K562 (cell line): ENCODE measurements around the gene GINS2. TPM values are rescaled to one million over a fixed set of nuclear protein-coding genes. Genes with fewer than 3 reads are reported as not detected.

Source experiments
- ATAC-seq: fragments of 200-7000 bp; cut with Tn5 transposase; 3 replicates; pipeline ENCODE4 v1.9.1; 2020; ENCODE audit warnings: moderate library complexity
- BruUV-seq: library from RNA; stranded (reverse); fragments of 400-500 nt; replicated peaks from 2 replicates; lab custom pipeline; 2021; lab: Mats Ljungman, UMichigan
- CTCF ChIA-PET: fragments of 300-600 bp; formaldehyde crosslinking; extraction: SDS; loops from one replicate; lab custom pipeline; 2021; ENCODE audit warnings: low intra/inter-chr PET ratio; lab: Yijun Ruan, JAX
- POLR2A ChIA-PET: fragments of 300-600, 350-650 bp; sonication (Branson Sonifier 250); formaldehyde crosslinking; extraction: SDS; loops from one replicate; lab custom pipeline; 2021; ENCODE audit warnings: antibody characterized with exemption, inconsistent platforms; lab: Yijun Ruan, JAX
- DNase-seq, 4 experiments: peaks; one replicate each; pipeline versions ENCODE4 v3.0.0 to v3.0.0-alpha.2; 2011 to 2018; ENCODE audit warnings: low spot score in 3 of 4, mixed read lengths in 3 of 4; ENCODE audit errors: extremely low read depth in 1 of 4
- FAIRE-seq: peaks from 2 replicates; lab custom pipeline; 2011; peaks lifted over from hg19 to GRCh38; lab: Jason Lieb, UNC
- H2AFZ ChIP-seq: 2 replicates; pipeline ENCODE4 v1.6.0; 2011; ENCODE audit warnings: low read depth, low read length, control low read depth, inconsistent platforms
- H3K27ac ChIP-seq: fragments of 200-600 bp; 3 replicates; pipeline ENCODE4 v1.8.0; 2011; ENCODE audit warnings: low read depth, mild to moderate bottlenecking, control low read depth, inconsistent platforms, low read length, moderate library complexity, mixed read lengths; ENCODE audit errors: extremely low read depth
- H3K27me3 ChIP-seq, 2 experiments: fragments of 300-600 bp in 1 of 2; 2 replicates in 1 of 2; 3 replicates in 1 of 2; pipeline versions ENCODE4 v1.6.0 to v1.8.0; 2011; ENCODE audit warnings: inconsistent platforms in 2 of 2, low read length in 2 of 2, mild to moderate bottlenecking in 1 of 2, mixed read lengths in 1 of 2, moderate library complexity in 1 of 2; ENCODE audit not compliant: control insufficient read depth in 2 of 2, insufficient read depth in 2 of 2
- H3K36me3 ChIP-seq: fragments of 300-600 bp; 3 replicates; pipeline ENCODE4 v1.8.0; 2011; ENCODE audit warnings: mild to moderate bottlenecking, low read length, inconsistent platforms; ENCODE audit not compliant: control insufficient read depth, insufficient read depth
- H3K4me1 ChIP-seq, 2 experiments: fragments of 200-600 bp in 1 of 2; replicated peaks in 1 of 2; 2 replicates in 1 of 2; 3 replicates in 1 of 2; pipeline versions ENCODE4 v1.5.1 to v1.8.0; 2011; ENCODE audit warnings: inconsistent platforms in 2 of 2, low read length in 2 of 2, mild to moderate bottlenecking in 1 of 2, mixed read lengths in 1 of 2, moderate library complexity in 1 of 2; ENCODE audit not compliant: control insufficient read depth in 2 of 2, insufficient read depth in 2 of 2
- H3K4me2 ChIP-seq: 2 replicates; pipeline ENCODE4 v1.6.1; 2011; ENCODE audit warnings: low read length, control low read depth, inconsistent platforms, mixed read lengths; ENCODE audit not compliant: insufficient read depth
- H3K4me3 ChIP-seq: fragments of 200-600 bp; sonication (generic), shearing (Covaris generic); 2 replicates; pipeline ENCODE4 v1.5.1; 2016; ENCODE audit warnings: control low read depth, inconsistent platforms
- H3K79me2 ChIP-seq: fragments of 200-600 bp; 3 replicates; pipeline ENCODE4 v1.8.0; 2011; ENCODE audit warnings: low read length, inconsistent platforms; ENCODE audit not compliant: control insufficient read depth, insufficient read depth
- H3K9ac ChIP-seq, 2 experiments: 2 replicates each; pipeline versions ENCODE4 v1.6.0 to v1.6.1; 2011; ENCODE audit warnings: low read depth in 2 of 2, low read length in 2 of 2, control low read depth in 1 of 2, inconsistent platforms in 1 of 2, mild to moderate bottlenecking in 1 of 2, mixed read lengths in 1 of 2; ENCODE audit not compliant: insufficient read depth in 1 of 2
- H3K9me1 ChIP-seq: one replicate; pipeline ENCODE4 v1.6.0; 2011; ENCODE audit warnings: inconsistent platforms, mild to moderate bottlenecking, low read length, moderate library complexity; ENCODE audit not compliant: control insufficient read depth, insufficient read depth
- H3K9me3 ChIP-seq: replicated peaks from 2 replicates; pipeline ENCODE4 v1.5.1; 2011; ENCODE audit warnings: low read depth, low read length, inconsistent platforms; ENCODE audit not compliant: control insufficient read depth, insufficient read depth
- H4K20me1 ChIP-seq: replicated peaks from 2 replicates; pipeline ENCODE4 v1.6.1; 2011; ENCODE audit warnings: low read length, inconsistent platforms, mixed read lengths; ENCODE audit not compliant: control insufficient read depth, insufficient read depth
- ARID4B ChIP-seq: sonication (generic); formaldehyde crosslinking; IDR thresholded peaks from 2 replicates; pipeline ENCODE4 v1.8.0; 2022; ENCODE audit warnings: mild to moderate bottlenecking, missing genetic modification reagents
- CBFA2T2 ChIP-seq: fragments of 450-650 bp; conservative IDR thresholded peaks from 2 replicates; pipeline ENCODE4 v1.6.1; 2017; ENCODE audit warnings: mild to moderate bottlenecking
- COPS2 ChIP-seq: fragments of 450-650 bp; conservative IDR thresholded peaks from 2 replicates; pipeline ENCODE4 v1.6.1; 2016; ENCODE audit warnings: mild to moderate bottlenecking, moderate library complexity
- KHSRP ChIP-seq: fragments of 450-650 bp; IDR thresholded peaks from 2 replicates; pipeline ENCODE4 v1.6.1; 2017
- LEF1 ChIP-seq: fragments of 450-650 bp; IDR thresholded peaks from 2 replicates; pipeline ENCODE4 v1.6.1; 2016; ENCODE audit warnings: mild to moderate bottlenecking
- MYNN ChIP-seq, 2 experiments: sonication (generic); formaldehyde crosslinking in 1 of 2; IDR thresholded peaks; 2 replicates each; pipeline versions ENCODE4 v1.5.0 to v1.6.1; 2016 to 2020; ENCODE audit warnings: antibody characterized with exemption in 1 of 2, missing genetic modification reagents in 1 of 2
- RBFOX2 ChIP-seq: fragments of 200-400 bp; formaldehyde crosslinking; IDR thresholded peaks from 2 replicates; pipeline ENCODE4 v1.6.1; 2017; ENCODE audit warnings: low read depth, mild to moderate bottlenecking, low read length, moderate library complexity
- RBM22 ChIP-seq: fragments of 200-400 bp; formaldehyde crosslinking; IDR thresholded peaks from 2 replicates; pipeline ENCODE4 v1.6.1; 2018; ENCODE audit warnings: low read length, low read depth; ENCODE audit not compliant: poor library complexity, severe bottlenecking
- U2AF1 ChIP-seq: fragments of 200-400 bp; formaldehyde crosslinking; optimal IDR thresholded peaks from 2 replicates; pipeline ENCODE3; 2017; ENCODE audit warnings: mild to moderate bottlenecking, low read depth, low read length, moderate library complexity
- ZBTB33 ChIP-seq: sonication (generic); formaldehyde crosslinking; IDR thresholded peaks from 2 replicates; pipeline ENCODE4 v1.8.1; 2023; ENCODE audit warnings: mild to moderate bottlenecking, missing genetic modification reagents
- ZNF780A ChIP-seq: fragments of 250-450 bp; sonication (Bioruptor Pico); IDR thresholded peaks from 2 replicates; pipeline ENCODE4 v1.5.0; 2021; ENCODE audit warnings: mild to moderate bottlenecking
- WGBS: fragments of 100-300 bp; shearing (Covaris generic); methylation state at CpG from one replicate; pipeline ENCODE4 v1.1.6; 2016; ENCODE audit warnings: low coverage, mixed read lengths; ENCODE audit not compliant: insufficient coverage; ENCODE audit errors: missing lambda C conversion rate; 5-methylcytosine and 5-hydroxymethylcytosine counted together
- in situ Hi-C: fragments of 300-500 bp; cut with MboI; formaldehyde crosslinking; loops from 4 replicates; pipeline ENCODE4 v1.15.0; 2018; ENCODE audit warnings: inconsistent platforms, mixed read lengths
- intact Hi-C: fragments of 100-400 bp; cut with micrococcal nuclease; formaldehyde crosslinking; loops from 2 replicates; pipeline ENCODE4 v1.14.2; 2022
- polyA plus RNA-seq, 8 experiments: library from polyadenylated mRNA; depleted of rRNA in 4 of 8; stranded (reverse) in 5 of 8; unstranded in 3 of 8; fragments of >200 nt; fragmentation: Nextera tagmentation in 2 of 8; fragmentation: Illumina TruSeq in 1 of 8; extraction: Ambion mirVana in 2 of 8; extraction: Trizol in 1 of 8; gene quantifications; 2 replicates each; pipeline versions ENCODE4 v1.2.1 to v1.2.3, GENCODE V29; 2011 to 2014; ENCODE audit warnings: inconsistent platforms in 1 of 8, missing spikeins in 1 of 8
- total RNA-seq, 7 experiments: library from RNA; depleted of rRNA in 6 of 7; stranded (reverse); fragments of >200 nt in 6 of 7; fragmentation: Illumina TruSeq in 2 of 7; extraction: Trizol in 2 of 7; gene quantifications; 2 replicates each; pipeline versions ENCODE4 v1.2.1 to v1.2.3, GENCODE V29; 2011 to 2021; ENCODE audit warnings: low replicate concordance in 1 of 7

GINS2 gene
- total and polyA plus RNA-seq, 9 of the 15 experiments (the other 6 are each of a cell fraction or from before 2014, with no cell fraction given): 40.4 to 76.2 (median 44.6) TPM

- Histone ChIP-seq H3K4me2 (no peak overlapping the region), H3K9me1 (peaks cover 13% of the 10 kb centered on the region), H3K79me2 (peaks cover 99% of the 10 kb centered on the region), H3K36me3 (peaks cover 97% of the 10 kb centered on the region; the same call in 2 of the 3 replicates), H3K4me3 (no peak overlapping the region), H2AFZ (no peak overlapping the region), H3K27ac (no peak overlapping the region), H4K20me1 (peaks cover 85% of the 10 kb centered on the region), H3K9me3 (no peaks in the 10 kb centered on the region), H3K4me1 (peaks cover 0 to 91% of the 10 kb centered on the region in 2 experiments; a peak in 2 of 5 replicates), H3K27me3 (no peaks in the 10 kb centered on the region), H3K9ac (no peak overlapping the region; a peak in 1 of 4 replicates)
- FAIRE-seq: no peak
- TF ChIP-seq KHSRP: no peak
- no peak for TF ChIP-seq RBFOX2
- TF ChIP-seq COPS2: no peak
- TF ChIP-seq ARID4B (CRISPR knock-in tag): no peak
- no peak for TF ChIP-seq LEF1
- no peak for TF ChIP-seq ZNF780A
- TF ChIP-seq ZBTB33 (CRISPR knock-in tag): peak; percentile 59; the same call in 1 of the 2 replicates
- no peak for TF ChIP-seq MYNN (IDR thresholded peaks at IDR 0.05)
- no peak for TF ChIP-seq MYNN (CRISPR knock-in tag; IDR thresholded peaks at IDR 0.05)
- TF ChIP-seq RBM22: peak; percentile 86
- TF ChIP-seq CBFA2T2: no peak
- no peak for TF ChIP-seq U2AF1
- in situ Hi-C loops: no loop called here
- intact Hi-C loops: no loop called here
- no peak for ATAC-seq
- ChIA-PET CTCF (no interaction called here), POLR2A (interaction anchor here (0.6 kb wide), 2 partner anchors 27 to 43 kb away, joined by 3 to 4 read pairs; no protein-coding TSS in a partner anchor)
- DNase-seq: no peak
- 90% methylated on average over 13 of the region's 26 CpGs for WGBS
- BruUV-seq: no TSS peak
Measured at GRCh38 chr16:85635545-85636140, 53.1 kb downstream of the GINS2 start.
